Measurements from ENCODE around the gene PSEN1.
A peak's percentile ranks its signal among the peaks of the same experiment; 100 is the strongest.
"Not testable (repeated sequence)": the region's sequence is repeated elsewhere in the genome, so short reads cannot be mapped to it uniquely, and the experiment has no call there.

Gene PSEN1

GRCh38 chr14:73166399-73166798 is 30.1 kb downstream of the PSEN1 start:
- H3K27ac ChIP-seq (ENCODE audit: low read depth, low read length) = no peak overlapping the region
- no peak overlapping the region for H2BK5ac ChIP-seq (ENCODE audit: low read length)
- H2BK15ac ChIP-seq (replicated peaks; ENCODE audit: low read depth) = no peak overlapping the region
- H3K36me3 ChIP-seq (ENCODE audit: control insufficient read depth, insufficient read depth, low read length) = peaks cover 1% of the 10 kb centered on the region
- DNase-seq = no peak
- no peak overlapping the region for H3K4ac ChIP-seq (ENCODE audit: low read depth, low read length)
- H4K8ac ChIP-seq (ENCODE audit: low read depth, low read length) = no peak overlapping the region
- H2AK5ac ChIP-seq (ENCODE audit: low read length) = no peak overlapping the region
- no peak overlapping the region for H3K4me2 ChIP-seq (ENCODE audit: low read length)
- H4K5ac ChIP-seq (ENCODE audit: low read length) = no peak overlapping the region
- H3K4me3 ChIP-seq (ENCODE audit: low read length) = no peak overlapping the region
- H3K56ac ChIP-seq (ENCODE audit: low read length) = no peak overlapping the region
- H3K79me1 ChIP-seq (ENCODE audit: low read length) = no peaks in the 10 kb centered on the region
- H3K4me1 ChIP-seq (ENCODE audit: control insufficient read depth, low read depth, low read length) = no peaks in the 10 kb centered on the region
- no peak overlapping the region for H3K9ac ChIP-seq (ENCODE audit: low read length)
- no peaks in the 10 kb centered on the region for H3K79me2 ChIP-seq (ENCODE audit: control insufficient read depth, insufficient read depth, low read length)
- no peak overlapping the region for H3K23ac ChIP-seq (ENCODE audit: low read length)
- no CpG with 5 or more reads among the region's 1 CpG for WGBS (ENCODE audit: extremely low coverage, insufficient coverage, low lambda C conversion rate)
- no peak overlapping the region for H3K18ac ChIP-seq (ENCODE audit: low read length)
- no peak overlapping the region for H2BK120ac ChIP-seq (ENCODE audit: low read depth, low read length)
- H3K27me3 ChIP-seq (ENCODE audit: insufficient read depth, low read length, poor library complexity) = no peaks in the 10 kb centered on the region

DNA sequence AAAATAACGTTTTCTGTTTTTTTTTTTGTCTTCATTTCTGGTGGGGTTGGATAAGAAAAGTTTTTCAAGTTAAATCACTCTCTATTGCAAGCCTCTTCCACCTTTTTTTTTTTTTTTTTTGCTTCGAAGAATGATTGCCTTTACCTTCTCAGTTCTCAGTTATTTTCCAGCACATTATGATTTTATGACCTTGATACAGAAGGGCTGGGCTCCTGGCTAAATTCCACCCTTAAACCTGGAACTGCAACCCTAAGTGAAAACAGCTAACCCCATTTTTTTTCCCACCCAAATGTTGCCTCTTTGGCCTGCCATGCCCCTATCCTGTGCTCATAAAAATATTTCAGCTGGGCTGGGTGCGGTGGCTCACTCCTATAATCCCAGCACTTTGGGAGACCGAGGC is 31.4 kb downstream of the PSEN1 start:
- no CpG with 5 or more reads among the region's 4 CpGs for WGBS (ENCODE audit: extremely low coverage, insufficient coverage, low lambda C conversion rate)
- peaks cover 1% of the 10 kb centered on the region for H3K36me3 ChIP-seq (ENCODE audit: control insufficient read depth, insufficient read depth, low read length)

GRCh38 chr14:73168274-73168673 is 32.0 kb downstream of the PSEN1 start:
- Histone ChIP-seq H3K4me2 (ENCODE audit: low read length) (no peak overlapping the region), H3K27ac (ENCODE audit: low read depth, low read length) (peak overlapping the region; percentile 79), H3K4me1 (ENCODE audit: control insufficient read depth, low read depth, low read length) (no peaks in the 10 kb centered on the region), H3K9ac (ENCODE audit: low read length) (no peak overlapping the region), H3K4ac (ENCODE audit: low read depth, low read length) (no peak overlapping the region), H3K79me2 (ENCODE audit: control insufficient read depth, insufficient read depth, low read length) (no peaks in the 10 kb centered on the region), H2BK5ac (ENCODE audit: low read length) (no peak overlapping the region), H3K23ac (ENCODE audit: low read length) (no peak overlapping the region), H3K4me3 (ENCODE audit: low read length) (no peak overlapping the region), H3K79me1 (ENCODE audit: low read length) (no peaks in the 10 kb centered on the region), H2AK5ac (ENCODE audit: low read length) (no peak overlapping the region), H3K56ac (ENCODE audit: low read length) (no peak overlapping the region), H3K27me3 (ENCODE audit: insufficient read depth, low read length, poor library complexity) (no peaks in the 10 kb centered on the region), H3K18ac (ENCODE audit: low read length) (no peak overlapping the region), H3K36me3 (ENCODE audit: control insufficient read depth, insufficient read depth, low read length) (peaks cover 1% of the 10 kb centered on the region), H4K8ac (ENCODE audit: low read depth, low read length) (no peak overlapping the region), H2BK120ac (ENCODE audit: low read depth, low read length) (no peak overlapping the region), H2BK15ac (replicated peaks; ENCODE audit: low read depth) (no peak overlapping the region), H4K5ac (ENCODE audit: low read length) (no peak overlapping the region)
- no CpG with 5 or more reads among the region's 9 CpGs for WGBS (ENCODE audit: extremely low coverage, insufficient coverage, low lambda C conversion rate)
- no peak for DNase-seq

More for the DNA sequence above, 31.4 kb downstream of the PSEN1 start:
- Histone ChIP-seq H4K5ac (ENCODE audit: low read length) (no peak overlapping the region), H3K27ac (ENCODE audit: low read depth, low read length) (no peak overlapping the region), H3K4me1 (ENCODE audit: control insufficient read depth, low read depth, low read length) (no peaks in the 10 kb centered on the region), H3K79me1 (ENCODE audit: low read length) (no peaks in the 10 kb centered on the region), H2BK120ac (ENCODE audit: low read depth, low read length) (no peak overlapping the region), H3K9ac (ENCODE audit: low read length) (no peak overlapping the region), H3K4ac (ENCODE audit: low read depth, low read length) (no peak overlapping the region), H3K4me3 (ENCODE audit: low read length) (no peak overlapping the region), H3K27me3 (ENCODE audit: insufficient read depth, low read length, poor library complexity) (no peaks in the 10 kb centered on the region), H3K56ac (ENCODE audit: low read length) (no peak overlapping the region), H3K79me2 (ENCODE audit: control insufficient read depth, insufficient read depth, low read length) (no peaks in the 10 kb centered on the region), H4K8ac (ENCODE audit: low read depth, low read length) (no peak overlapping the region), H2BK5ac (ENCODE audit: low read length) (no peak overlapping the region), H2AK5ac (ENCODE audit: low read length) (no peak overlapping the region), H3K18ac (ENCODE audit: low read length) (no peak overlapping the region), H3K23ac (ENCODE audit: low read length) (no peak overlapping the region), H3K4me2 (ENCODE audit: low read length) (no peak overlapping the region), H2BK15ac (replicated peaks; ENCODE audit: low read depth) (no peak overlapping the region)
- DNase-seq = no peak

DNA sequence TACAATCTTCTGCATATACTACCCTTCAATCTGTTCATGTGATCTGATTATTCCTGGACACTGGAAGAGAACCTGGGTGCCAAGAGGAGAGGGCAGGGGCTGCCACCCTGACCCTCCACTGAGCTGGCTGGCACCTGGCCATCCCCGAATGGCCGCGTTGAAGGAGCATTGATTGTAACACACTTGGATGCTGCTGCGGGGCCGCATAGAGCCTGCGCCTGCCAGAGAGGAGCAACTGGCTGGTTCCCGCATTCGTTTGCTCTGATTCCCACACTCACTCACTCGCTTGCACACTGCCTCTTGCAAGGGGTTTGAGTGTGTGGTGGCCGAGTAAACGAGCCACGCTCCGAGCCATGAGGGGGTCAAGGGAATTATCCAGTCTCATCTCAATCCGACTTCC is 32.4 kb downstream of the PSEN1 start:
- Histone ChIP-seq H3K27me3 (ENCODE audit: insufficient read depth, low read length, poor library complexity) (no peaks in the 10 kb centered on the region), H2BK15ac (replicated peaks; ENCODE audit: low read depth) (no peak overlapping the region), H3K9ac (ENCODE audit: low read length) (no peak overlapping the region), H3K18ac (ENCODE audit: low read length) (no peak overlapping the region), H2BK120ac (ENCODE audit: low read depth, low read length) (no peak overlapping the region), H3K4ac (ENCODE audit: low read depth, low read length) (no peak overlapping the region), H3K4me2 (ENCODE audit: low read length) (no peak overlapping the region), H4K5ac (ENCODE audit: low read length) (no peak overlapping the region), H3K79me2 (ENCODE audit: control insufficient read depth, insufficient read depth, low read length) (no peaks in the 10 kb centered on the region), H3K4me3 (ENCODE audit: low read length) (no peak overlapping the region), H2AK5ac (ENCODE audit: low read length) (no peak overlapping the region), H3K56ac (ENCODE audit: low read length) (peak overlapping the region; percentile 31), H2BK5ac (ENCODE audit: low read length) (no peak overlapping the region), H3K27ac (ENCODE audit: low read depth, low read length) (peak overlapping the region; percentile 79), H3K79me1 (ENCODE audit: low read length) (no peaks in the 10 kb centered on the region), H3K23ac (ENCODE audit: low read length) (peak overlapping the region; percentile 16), H3K36me3 (ENCODE audit: control insufficient read depth, insufficient read depth, low read length) (peaks cover 1% of the 10 kb centered on the region), H4K8ac (ENCODE audit: low read depth, low read length) (no peak overlapping the region), H3K4me1 (ENCODE audit: control insufficient read depth, low read depth, low read length) (no peaks in the 10 kb centered on the region)
- WGBS (ENCODE audit: extremely low coverage, insufficient coverage, low lambda C conversion rate) = no CpG with 5 or more reads among the region's 14 CpGs
- DNase-seq = no peak

GRCh38 chr14:73169855-73170254 is 33.5 kb downstream of the PSEN1 start:
- not testable (repeated sequence) for H2BK5ac ChIP-seq (ENCODE audit: low read length); H2BK120ac ChIP-seq (ENCODE audit: low read depth, low read length); H3K9ac ChIP-seq (ENCODE audit: low read length); H3K56ac ChIP-seq (ENCODE audit: low read length); H3K18ac ChIP-seq (ENCODE audit: low read length); H2BK15ac ChIP-seq (replicated peaks; ENCODE audit: low read depth); H4K5ac ChIP-seq (ENCODE audit: low read length); H3K4me2 ChIP-seq (ENCODE audit: low read length); H4K8ac ChIP-seq (ENCODE audit: low read depth, low read length); H3K23ac ChIP-seq (ENCODE audit: low read length); H3K4ac ChIP-seq (ENCODE audit: low read depth, low read length); H3K4me3 ChIP-seq (ENCODE audit: low read length); H3K27me3 ChIP-seq (ENCODE audit: insufficient read depth, low read length, poor library complexity); H3K36me3 ChIP-seq (ENCODE audit: control insufficient read depth, insufficient read depth, low read length); H2AK5ac ChIP-seq (ENCODE audit: low read length); H3K79me1 ChIP-seq (ENCODE audit: low read length); H3K79me2 ChIP-seq (ENCODE audit: control insufficient read depth, insufficient read depth, low read length); H3K4me1 ChIP-seq (ENCODE audit: control insufficient read depth, low read depth, low read length)
- DNase-seq = peak; percentile 74
- no CpG with 5 or more reads among the region's 6 CpGs for WGBS (ENCODE audit: extremely low coverage, insufficient coverage, low lambda C conversion rate)
- H3K27ac ChIP-seq (ENCODE audit: low read depth, low read length) = peak overlapping the region; percentile 16

GRCh38 chr14:73170686-73171085 is 34.4 kb downstream of the PSEN1 start:
- Histone ChIP-seq H3K4me1 (ENCODE audit: control insufficient read depth, low read depth, low read length) (no peaks in the 10 kb centered on the region), H3K36me3 (ENCODE audit: control insufficient read depth, insufficient read depth, low read length) (peaks cover 3% of the 10 kb centered on the region), H3K27me3 (ENCODE audit: insufficient read depth, low read length, poor library complexity) (no peaks in the 10 kb centered on the region), H3K23ac (ENCODE audit: low read length) (no peak overlapping the region), H3K4ac (ENCODE audit: low read depth, low read length) (no peak overlapping the region), H3K79me1 (ENCODE audit: low read length) (no peaks in the 10 kb centered on the region), H4K8ac (ENCODE audit: low read depth, low read length) (no peak overlapping the region), H2BK5ac (ENCODE audit: low read length) (no peak overlapping the region), H2BK120ac (ENCODE audit: low read depth, low read length) (no peak overlapping the region), H3K9ac (ENCODE audit: low read length) (no peak overlapping the region), H2AK5ac (ENCODE audit: low read length) (no peak overlapping the region), H3K56ac (ENCODE audit: low read length) (no peak overlapping the region), H4K5ac (ENCODE audit: low read length) (no peak overlapping the region), H3K4me2 (ENCODE audit: low read length) (no peak overlapping the region), H3K18ac (ENCODE audit: low read length) (no peak overlapping the region), H3K79me2 (ENCODE audit: control insufficient read depth, insufficient read depth, low read length) (no peaks in the 10 kb centered on the region), H2BK15ac (replicated peaks; ENCODE audit: low read depth) (no peak overlapping the region), H3K27ac (ENCODE audit: low read depth, low read length) (no peak overlapping the region), H3K4me3 (ENCODE audit: low read length) (no peak overlapping the region)
- no CpG with 5 or more reads among the region's 11 CpGs for WGBS (ENCODE audit: extremely low coverage, insufficient coverage, low lambda C conversion rate)
- DNase-seq = no peak
